ENCODE data around the gene SLC10A4.

- TF ChIP-seq CTCF (IDR thresholded peaks at IDR 0.05) (no peak), POLR2A (IDR thresholded peaks at IDR 0.05) (no peak)
These were observed 15.7 kb upstream of the SLC10A4 start for GRCh38 chr4:48467442-48467841.
